Neural progenitor cell (in vitro differentiated cells): ENCODE results near the gene OR6V1.

Source experiments
- CTCF ChIP-seq: fragments of 200-600 bp; sonication (generic); IDR thresholded peaks from 2 replicates; pipeline ENCODE4 v1.5.1; 2017; ENCODE audit warnings: antibody characterized with exemption, mild to moderate bottlenecking
- EZH2phosphoT487 ChIP-seq: fragments of 200-600 bp; sonication (generic); IDR thresholded peaks from 2 replicates; pipeline ENCODE4 v1.6.1; 2017; ENCODE audit warnings: antibody characterized with exemption

GRCh38 chr7:143012409-143012808 lies 39.7 kb upstream of the OR6V1 start:
- TF ChIP-seq CTCF = no peak
- TF ChIP-seq EZH2phosphoT487 = no peak
